Measurements from ENCODE around the gene OCA2. TPM values are rescaled to one million over a fixed set of nuclear protein-coding genes. Genes with fewer than 3 reads are reported as not detected.

Gene OCA2
- total RNA-seq, 6 experiments from 2014 or later, result 0.07 to 0.13 (median 0.12) TPM; not detected in 3

DNA sequence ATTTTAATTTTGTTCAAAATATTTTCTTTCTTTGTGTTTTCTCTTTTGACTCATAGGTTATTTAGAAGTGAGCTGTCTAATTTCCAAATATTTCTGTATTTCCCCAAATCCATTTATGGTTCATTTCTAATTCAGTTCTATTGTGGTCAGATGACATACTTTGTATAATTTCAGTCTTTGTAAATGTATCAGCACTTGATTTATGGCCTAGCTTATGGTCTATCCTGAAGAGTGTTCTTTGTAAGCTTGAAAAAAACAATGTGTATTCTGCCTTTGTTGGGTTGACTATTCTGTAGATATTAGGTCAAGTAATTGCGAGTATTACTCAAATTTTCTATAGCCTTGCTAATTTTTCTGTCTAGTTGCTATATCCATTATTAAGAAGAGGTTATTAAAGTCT is 311.2 kb downstream of the OCA2 start:
- Histone ChIP-seq H3K36me3 (no peaks in the 10 kb centered on the region), H3K9me3 (no peaks in the 10 kb centered on the region), H3K4me3 (no peak overlapping the region), H3K27me3 (no peaks in the 10 kb centered on the region), H3K4me1 (no peaks in the 10 kb centered on the region), H3K27ac (no peak overlapping the region)
- DNase-seq (no peak), ATAC-seq (no peak)
- no peak for TF ChIP-seq POLR2A (IDR thresholded peaks at IDR 0.05)
- TF ChIP-seq, protein P1, sequence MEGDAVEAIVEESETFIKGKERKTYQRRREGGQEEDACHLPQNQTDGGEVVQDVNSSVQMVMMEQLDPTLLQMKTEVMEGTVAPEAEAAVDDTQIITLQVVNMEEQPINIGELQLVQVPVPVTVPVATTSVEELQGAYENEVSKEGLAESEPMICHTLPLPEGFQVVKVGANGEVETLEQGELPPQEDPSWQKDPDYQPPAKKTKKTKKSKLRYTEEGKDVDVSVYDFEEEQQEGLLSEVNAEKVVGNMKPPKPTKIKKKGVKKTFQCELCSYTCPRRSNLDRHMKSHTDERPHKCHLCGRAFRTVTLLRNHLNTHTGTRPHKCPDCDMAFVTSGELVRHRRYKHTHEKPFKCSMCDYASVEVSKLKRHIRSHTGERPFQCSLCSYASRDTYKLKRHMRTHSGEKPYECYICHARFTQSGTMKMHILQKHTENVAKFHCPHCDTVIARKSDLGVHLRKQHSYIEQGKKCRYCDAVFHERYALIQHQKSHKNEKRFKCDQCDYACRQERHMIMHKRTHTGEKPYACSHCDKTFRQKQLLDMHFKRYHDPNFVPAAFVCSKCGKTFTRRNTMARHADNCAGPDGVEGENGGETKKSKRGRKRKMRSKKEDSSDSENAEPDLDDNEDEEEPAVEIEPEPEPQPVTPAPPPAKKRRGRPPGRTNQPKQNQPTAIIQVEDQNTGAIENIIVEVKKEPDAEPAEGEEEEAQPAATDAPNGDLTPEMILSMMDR (IDR thresholded peaks at IDR 0.05), result no peak
- 61% methylated on average over 1 of the region's 1 CpG for WGBS (ENCODE audit: insufficient coverage, low coverage, low lambda C conversion rate, missing lambda C conversion rate)
- intact Hi-C loops (cut with DNase I), result no loop called here

DNA sequence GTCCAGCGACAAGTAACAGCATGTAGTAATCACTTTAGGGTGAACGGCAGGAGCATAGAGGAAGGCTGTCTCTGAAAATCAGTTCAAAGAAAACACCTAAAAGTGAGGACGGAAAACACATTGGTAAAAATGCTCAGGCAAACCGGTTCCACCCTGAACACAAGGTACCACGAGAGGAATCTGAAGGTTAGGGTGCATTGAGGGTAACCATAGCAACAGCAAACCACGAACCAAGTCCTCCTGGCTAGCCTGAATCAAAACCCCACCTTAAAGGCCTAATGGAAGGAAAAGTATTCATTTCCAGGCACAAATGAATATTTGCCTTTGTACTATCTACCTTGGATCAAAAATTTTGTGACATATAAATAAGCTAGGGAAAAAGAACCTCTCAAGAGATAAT is 315.0 kb downstream of the OCA2 start:
- no peaks in the 10 kb centered on the region for H3K9me3 ChIP-seq
- intact Hi-C loops (cut with DNase I), result no loop called here
- no peaks in the 10 kb centered on the region for H3K4me1 ChIP-seq
- no peak for TF ChIP-seq POLR2A (IDR thresholded peaks at IDR 0.05)
- TF ChIP-seq, protein P1 (IDR thresholded peaks at IDR 0.05), result no peak
- WGBS (ENCODE audit: insufficient coverage, low coverage, low lambda C conversion rate, missing lambda C conversion rate), result 56% methylated on average over 6 of the region's 6 CpGs
- ATAC-seq, result no peak
- no peak overlapping the region for H3K27ac ChIP-seq
- no peak for DNase-seq
- no peak overlapping the region for H3K4me3 ChIP-seq
- H3K36me3 ChIP-seq, result no peaks in the 10 kb centered on the region
- no peaks in the 10 kb centered on the region for H3K27me3 ChIP-seq

DNA sequence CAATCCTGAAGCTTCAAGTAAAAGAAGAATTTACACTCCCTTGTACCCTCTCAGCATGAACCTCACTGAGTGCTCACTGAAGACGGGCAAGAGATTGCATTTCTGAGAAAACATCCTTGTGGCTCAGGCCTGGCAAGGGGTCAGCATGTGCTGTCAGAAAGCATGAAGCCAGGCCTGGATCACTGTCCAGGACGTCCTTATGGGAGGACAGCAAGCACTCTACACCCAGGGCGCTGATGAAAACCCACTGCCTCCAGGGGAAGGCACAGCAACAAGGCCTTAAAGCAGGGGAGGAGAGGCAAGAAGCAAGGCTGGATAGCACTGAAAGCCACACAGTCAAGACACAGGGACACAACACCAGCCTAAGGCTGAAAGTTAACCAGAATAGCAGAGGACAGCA is 315.4 kb downstream of the OCA2 start:
- DNase-seq (no peak), ATAC-seq (no peak)
- Histone ChIP-seq H3K27ac (no peak overlapping the region), H3K4me1 (no peaks in the 10 kb centered on the region), H3K9me3 (no peaks in the 10 kb centered on the region), H3K27me3 (no peaks in the 10 kb centered on the region), H3K4me3 (no peak overlapping the region), H3K36me3 (no peaks in the 10 kb centered on the region)
- intact Hi-C loops (cut with DNase I), result no loop called here
- 60% methylated on average over 1 of the region's 3 CpGs for WGBS (ENCODE audit: insufficient coverage, low coverage, low lambda C conversion rate, missing lambda C conversion rate)
- TF ChIP-seq, protein P1 (IDR thresholded peaks at IDR 0.05), result no peak
- TF ChIP-seq POLR2A (IDR thresholded peaks at IDR 0.05), result no peak

DNA sequence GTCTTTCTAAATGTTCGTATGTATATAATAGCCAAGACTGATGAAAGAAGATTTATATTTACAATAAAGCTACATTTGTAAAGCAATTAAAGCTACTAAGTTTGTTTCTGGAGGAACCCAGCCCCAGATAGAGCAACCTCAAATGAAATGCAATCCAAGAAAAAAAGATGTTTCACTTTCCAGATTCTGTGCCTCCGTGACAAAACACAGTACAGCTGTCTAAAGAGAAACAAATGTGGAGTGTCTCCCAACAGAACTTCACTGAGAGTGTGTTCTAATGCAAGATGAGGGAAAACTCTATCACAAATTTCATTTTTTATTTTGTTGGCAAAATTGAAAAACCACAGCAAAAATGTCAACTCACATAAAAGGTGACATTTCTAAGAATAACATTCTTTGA is 317.0 kb downstream of the OCA2 start:
- H3K27me3 ChIP-seq, result no peaks in the 10 kb centered on the region
- ATAC-seq (no peak), DNase-seq (no peak)
- H3K4me3 ChIP-seq, result no peak overlapping the region
- no peaks in the 10 kb centered on the region for H3K4me1 ChIP-seq
- intact Hi-C loops (cut with DNase I), result no loop called here
- H3K9me3 ChIP-seq, result no peaks in the 10 kb centered on the region
- H3K27ac ChIP-seq, result no peak overlapping the region
- no peak for TF ChIP-seq POLR2A (IDR thresholded peaks at IDR 0.05)
- TF ChIP-seq, protein P1 (IDR thresholded peaks at IDR 0.05), result no peak
- H3K36me3 ChIP-seq, result no peaks in the 10 kb centered on the region
- 47% methylated on average over 2 of the region's 2 CpGs for WGBS (ENCODE audit: insufficient coverage, low coverage, low lambda C conversion rate, missing lambda C conversion rate)

DNA sequence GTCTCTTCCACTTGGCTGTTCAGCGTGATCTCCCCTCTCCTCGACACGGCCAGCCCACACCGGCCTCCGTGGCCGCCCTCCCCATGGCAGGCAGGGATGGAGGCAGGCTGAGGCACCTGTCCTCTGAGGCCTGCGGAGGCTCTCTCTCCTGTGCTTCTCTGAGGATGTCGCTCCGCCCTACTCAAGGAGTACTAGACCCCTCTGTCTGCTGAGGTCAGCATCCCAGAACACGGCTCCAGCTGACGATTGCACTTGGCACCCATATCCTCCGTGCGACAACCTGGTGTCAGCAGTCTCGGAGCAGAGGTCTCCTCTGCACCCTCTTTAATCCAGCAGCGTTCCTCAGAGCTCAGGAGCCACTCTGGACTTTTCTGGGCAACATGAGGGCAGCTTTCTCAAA is 322.6 kb downstream of the OCA2 start:
- H3K4me3 ChIP-seq, result no peak overlapping the region
- intact Hi-C loops (cut with DNase I), result no loop called here
- ATAC-seq (no peak), DNase-seq (no peak)
- no peaks in the 10 kb centered on the region for H3K36me3 ChIP-seq
- no peaks in the 10 kb centered on the region for H3K27me3 ChIP-seq
- no peaks in the 10 kb centered on the region for H3K4me1 ChIP-seq
- no peak overlapping the region for H3K27ac ChIP-seq
- no peaks in the 10 kb centered on the region for H3K9me3 ChIP-seq
- 81% methylated on average over 8 of the region's 15 CpGs for WGBS (ENCODE audit: insufficient coverage, low coverage, low lambda C conversion rate, missing lambda C conversion rate)
- TF ChIP-seq, protein P1 (IDR thresholded peaks at IDR 0.05), result no peak
- TF ChIP-seq POLR2A (IDR thresholded peaks at IDR 0.05), result no peak
